Measurements from ENCODE around the gene CRADD.
"Not testable (repeated sequence)": the region's sequence is repeated elsewhere in the genome, so short reads cannot be mapped to it uniquely, and the experiment has no call there.

Gene CRADD

DNA sequence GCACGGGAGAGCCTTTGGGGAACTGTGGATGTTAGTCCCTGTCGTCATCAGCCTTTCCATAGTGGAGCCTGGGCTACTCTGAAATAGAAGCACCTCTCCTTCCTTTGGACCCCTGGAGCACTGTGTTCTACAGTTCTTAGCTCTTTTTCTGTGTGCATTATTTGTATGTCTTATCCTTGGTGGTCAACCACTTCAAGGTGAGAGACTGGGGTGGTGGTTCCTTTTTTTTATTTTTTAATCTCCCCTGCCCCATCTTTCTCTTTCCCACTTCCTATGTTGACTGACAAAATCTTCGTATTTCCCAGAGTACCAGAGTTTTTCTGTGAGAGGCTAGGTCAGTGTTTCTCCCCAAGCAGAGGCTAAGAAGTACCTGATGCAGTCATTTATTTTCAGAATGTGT, 111.7 kb downstream of the CRADD start:
- no peak for DNase-seq

DNA sequence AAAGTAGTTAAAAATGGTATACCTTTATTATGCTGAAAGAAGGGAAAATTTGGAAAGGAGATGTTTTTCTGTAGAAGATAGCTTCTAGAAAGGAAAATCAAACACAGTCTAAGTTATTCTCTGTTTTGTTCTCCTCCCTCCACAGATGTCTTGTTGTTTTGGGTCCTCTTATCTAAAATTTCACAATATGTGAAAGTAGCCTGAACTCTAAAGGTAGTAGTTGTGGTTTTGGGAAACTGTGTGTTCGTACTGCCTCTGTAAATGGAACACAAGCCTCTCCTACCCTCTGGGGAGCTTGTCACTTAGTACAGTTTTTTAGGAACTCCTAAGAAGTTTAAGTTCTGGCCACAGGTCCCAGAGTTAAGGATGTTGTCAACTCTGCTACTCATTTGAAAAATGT, 112.6 kb downstream of the CRADD start:
- no peak for DNase-seq

DNA sequence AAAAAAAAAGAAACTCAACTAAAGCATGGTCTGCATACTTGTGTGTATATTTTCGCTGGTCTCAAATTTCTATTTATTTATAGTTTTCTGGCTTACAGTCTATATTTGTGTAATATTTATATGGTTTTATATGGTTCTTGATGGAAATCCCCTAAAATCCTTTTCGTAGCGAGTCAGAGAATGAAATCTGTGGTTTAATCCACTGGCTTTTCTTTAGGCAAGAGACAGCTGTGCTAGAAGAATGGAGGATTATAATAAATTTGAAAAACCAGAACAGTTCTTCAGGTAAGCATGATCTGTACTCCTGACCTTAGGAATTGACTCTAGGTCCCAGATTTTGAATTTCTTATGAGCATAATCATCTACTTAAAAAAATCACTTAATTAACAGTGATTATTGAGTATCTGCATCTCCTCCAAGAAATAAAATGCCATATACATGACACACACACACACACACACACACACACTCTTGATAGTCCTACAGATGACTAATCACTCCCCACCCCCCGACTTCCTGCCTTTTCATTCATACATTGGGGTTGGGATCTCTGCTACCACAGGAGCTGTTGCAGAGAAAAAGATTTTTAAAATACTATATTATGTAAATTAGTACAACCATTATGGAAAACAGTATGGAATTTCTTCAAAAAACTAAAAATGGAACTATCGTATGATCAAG, 113.4 kb downstream of the CRADD start:
- no peak for DNase-seq

DNA sequence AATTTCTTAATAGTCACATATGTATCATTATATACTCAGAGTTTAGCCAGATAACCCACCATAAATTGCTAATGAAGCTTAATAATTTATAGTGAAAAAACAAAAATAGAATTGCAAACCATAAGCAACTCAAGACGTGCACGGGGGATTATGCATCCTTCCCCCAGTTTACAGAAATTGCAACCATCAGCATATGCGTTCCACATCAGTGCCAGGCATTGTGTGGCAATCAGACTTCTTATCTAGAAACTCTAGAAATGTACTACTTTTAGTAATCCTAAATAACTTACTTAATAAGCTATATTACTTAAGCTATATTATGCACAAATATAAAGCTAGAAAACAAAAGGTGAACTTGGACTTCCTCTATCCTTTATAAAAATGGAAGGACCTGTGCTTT, 115.8 kb downstream of the CRADD start:
- no peak for DNase-seq

DNA sequence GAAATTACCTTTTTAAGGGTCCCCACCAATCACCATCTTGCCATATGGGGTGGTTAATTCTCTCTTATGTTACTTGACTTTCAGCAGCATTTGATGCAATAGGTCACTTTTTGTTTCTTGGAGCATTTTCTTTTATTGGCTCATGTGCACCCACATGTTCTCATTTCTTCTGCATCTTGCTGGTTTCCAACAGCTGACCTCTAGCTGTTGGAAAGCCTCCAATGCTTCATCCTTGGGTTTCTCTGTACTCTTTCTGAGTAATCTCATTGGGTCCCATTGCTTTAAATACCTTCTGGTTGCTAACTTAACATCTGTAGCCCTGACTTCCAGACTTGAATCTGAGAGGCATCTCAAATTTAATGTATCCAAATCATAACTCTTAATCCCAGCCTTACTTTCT, 116.8 kb downstream of the CRADD start:
- DNase-seq: no peak

DNA sequence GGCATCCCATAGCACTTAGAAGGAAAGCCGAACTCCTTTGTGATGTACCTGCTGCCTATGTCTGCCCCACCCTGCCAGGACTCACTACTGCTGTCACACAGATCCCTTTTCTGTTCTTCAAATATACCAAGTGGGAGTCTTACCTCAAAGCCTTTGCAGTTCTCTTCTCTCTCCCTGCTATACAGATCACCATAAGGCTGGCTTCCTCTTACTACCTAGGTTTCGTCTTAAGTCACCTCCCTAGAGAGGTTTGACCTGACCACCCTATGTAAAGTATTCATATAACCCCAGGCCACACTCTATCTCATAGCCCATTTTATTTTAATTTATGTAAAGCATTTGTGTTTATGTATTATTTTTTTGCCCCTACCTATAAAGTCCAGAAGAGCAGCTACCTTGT, 117.6 kb downstream of the CRADD start:
- DNase-seq: no peak

DNA sequence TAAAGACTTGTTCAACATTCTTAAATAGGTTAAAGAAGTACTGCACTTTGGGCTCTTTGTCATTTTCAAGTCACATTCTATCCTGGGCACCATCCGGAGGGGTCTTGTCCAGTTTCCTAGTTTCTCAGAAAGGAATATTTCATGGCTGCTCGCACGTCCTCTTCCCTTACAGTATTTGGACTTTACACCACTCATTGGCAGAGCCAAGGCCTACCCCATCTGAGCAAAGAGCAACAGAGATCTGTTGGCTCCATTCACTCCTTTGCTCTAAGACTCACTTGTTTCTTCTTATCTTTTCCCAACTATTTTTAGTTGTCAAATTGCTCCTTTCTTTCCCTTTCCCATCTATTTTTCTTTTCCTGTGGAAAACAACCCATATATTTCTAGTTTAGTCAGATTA, 118.2 kb downstream of the CRADD start:
- DNase-seq: no peak

DNA sequence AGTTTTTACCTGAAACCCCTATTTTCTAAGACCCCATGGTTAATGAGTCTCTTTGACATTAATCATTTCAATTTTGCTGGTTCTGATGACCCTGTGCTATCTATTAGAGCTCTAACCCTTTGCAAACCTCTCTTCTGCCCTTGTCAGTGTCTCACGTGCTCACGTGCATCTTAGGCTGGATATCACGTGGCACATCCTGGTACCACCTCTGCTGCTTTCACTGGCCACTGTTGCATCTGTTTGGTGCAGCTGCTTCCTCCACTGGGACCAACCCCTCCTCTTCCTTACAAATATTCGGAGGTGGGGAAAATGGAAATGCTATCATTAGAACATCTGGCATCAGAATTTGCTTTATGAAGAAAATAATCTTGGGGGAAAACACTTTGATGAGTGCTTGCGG, 119.6 kb downstream of the CRADD start:
- DNase-seq: no peak

DNA sequence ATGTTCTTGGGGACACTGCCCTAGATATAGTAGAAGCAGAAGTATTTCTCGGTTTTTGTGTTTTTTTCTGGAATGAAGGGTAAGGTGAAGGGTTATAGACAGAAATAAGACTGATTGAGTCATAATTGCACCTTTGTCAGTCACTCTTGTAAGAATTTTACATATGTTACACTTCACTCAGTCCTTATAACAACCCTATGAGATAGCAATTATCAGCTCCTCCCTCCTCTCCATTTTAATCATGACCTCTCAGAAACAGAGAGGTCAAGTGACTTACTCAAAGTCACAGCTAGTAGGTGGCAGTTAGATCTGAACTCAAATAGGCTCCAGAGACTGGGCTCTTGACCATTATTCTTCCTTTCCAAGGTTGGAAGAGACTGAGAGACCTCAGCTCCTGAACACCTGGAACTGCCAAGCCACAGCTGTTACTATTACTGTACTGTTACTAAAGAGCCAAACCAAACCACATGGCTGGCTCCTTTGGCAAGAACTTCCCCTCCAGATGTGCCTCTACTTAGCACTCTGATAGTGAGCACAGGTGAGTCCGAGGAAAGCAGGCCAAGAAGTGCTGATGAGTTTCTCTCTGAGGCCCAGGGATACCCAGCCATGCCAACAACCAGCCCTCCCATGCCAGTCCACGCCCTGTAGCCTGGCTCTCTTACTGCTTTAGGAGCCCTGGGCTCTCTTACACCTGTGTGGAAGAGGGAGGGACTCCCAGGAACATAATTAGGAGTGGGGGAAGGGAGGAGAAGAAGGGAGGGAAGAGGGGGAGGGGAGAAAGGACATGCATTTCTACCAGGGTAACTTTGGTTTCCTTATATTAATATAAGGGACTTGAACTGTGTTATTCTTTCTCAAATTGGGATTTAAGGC, 121.3 kb downstream of the CRADD start:
- no peak for DNase-seq

DNA sequence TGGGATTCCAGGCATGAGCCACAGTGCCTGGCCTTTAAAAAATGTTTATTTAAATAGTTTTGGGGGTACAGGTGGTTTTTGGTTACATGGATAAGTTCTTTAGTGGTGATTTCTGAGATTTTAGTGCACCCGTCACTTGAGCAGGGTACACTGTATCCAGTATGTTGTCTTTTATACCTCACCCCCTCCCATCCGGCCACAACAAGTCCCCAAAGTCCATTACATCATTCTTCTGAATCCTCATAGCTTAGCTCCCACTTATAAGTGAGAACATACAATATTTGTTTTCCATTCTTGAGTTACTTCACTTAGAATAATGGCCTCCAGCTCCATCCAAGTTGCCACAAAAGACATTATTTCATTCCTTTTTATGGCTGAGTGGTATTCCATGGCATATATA, 124.5 kb downstream of the CRADD start:
- not testable (repeated sequence) for DNase-seq

DNA sequence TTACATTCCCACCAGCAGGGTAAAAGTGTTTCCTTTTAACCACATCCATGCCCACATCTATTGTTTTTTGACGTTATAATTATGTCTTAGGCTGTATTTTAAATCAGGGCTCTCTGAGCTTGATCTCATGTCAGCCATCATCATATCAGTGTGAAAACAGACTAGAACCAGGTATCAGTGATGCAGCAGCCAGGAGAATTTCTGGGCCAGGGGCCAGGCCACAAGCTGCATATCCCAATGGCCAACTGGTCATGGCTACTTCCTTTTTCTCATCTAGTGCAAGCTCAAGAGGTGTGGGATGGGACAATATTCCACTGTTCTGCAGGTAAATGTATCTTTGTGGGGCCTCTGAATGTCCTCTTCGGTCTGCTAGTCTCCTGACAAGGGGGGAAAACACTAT, 125.1 kb downstream of the CRADD start:
- no peak for DNase-seq

DNA sequence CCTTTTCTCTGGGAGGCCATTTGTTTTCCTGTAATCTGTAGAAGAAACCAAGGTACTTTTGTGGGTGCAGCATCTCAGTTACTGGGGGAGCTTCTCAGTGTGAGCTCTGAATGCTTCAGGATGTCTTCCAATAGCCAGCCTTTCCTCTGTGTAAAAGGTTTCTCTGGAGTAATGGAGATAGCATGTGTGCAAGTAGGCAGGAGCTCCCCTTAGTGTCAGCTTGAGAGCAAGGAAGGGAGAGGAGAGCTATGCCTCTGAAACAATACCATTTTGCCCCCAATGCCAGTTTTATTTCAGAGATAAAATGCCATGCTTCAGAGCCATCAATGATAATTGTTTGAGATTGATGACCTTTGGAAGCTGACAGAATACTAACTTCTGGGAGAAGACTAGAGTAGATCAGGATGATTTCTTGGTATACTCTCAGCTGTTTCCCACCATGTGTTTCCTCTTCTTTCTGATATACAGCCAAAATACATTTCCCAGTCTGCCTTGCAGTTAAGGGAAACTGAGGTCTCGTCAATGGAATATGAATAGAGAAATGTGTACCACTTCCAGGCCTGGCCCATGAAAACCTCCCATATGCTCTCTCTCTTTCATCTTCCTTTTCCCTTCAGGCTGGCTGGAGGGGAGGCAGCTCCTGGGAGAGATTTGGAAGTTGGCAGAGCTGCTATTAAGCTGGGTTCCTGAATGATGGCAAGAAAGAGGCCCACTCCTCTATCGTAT, 125.7 kb downstream of the CRADD start:
- no peak for DNase-seq

DNA sequence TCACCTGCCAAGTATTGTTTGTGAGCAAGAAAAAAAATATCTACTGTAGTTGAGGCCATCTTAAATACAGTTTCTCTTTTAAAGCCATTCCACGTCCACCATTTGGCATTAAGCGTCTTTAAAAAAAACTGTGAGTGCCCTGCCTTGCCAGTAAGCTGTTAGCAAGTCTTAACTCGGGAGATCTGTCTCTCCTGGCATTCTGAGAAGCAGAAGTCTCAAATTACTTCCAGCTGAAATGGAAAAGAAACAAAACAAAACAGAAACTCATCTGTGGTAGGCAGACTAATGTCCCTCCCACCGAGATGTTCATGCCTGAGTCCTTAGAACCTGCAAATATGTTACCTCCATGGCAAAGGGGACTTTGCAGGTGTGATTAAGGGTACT, 126.2 kb downstream of the CRADD start:
- DNase-seq: no peak

DNA sequence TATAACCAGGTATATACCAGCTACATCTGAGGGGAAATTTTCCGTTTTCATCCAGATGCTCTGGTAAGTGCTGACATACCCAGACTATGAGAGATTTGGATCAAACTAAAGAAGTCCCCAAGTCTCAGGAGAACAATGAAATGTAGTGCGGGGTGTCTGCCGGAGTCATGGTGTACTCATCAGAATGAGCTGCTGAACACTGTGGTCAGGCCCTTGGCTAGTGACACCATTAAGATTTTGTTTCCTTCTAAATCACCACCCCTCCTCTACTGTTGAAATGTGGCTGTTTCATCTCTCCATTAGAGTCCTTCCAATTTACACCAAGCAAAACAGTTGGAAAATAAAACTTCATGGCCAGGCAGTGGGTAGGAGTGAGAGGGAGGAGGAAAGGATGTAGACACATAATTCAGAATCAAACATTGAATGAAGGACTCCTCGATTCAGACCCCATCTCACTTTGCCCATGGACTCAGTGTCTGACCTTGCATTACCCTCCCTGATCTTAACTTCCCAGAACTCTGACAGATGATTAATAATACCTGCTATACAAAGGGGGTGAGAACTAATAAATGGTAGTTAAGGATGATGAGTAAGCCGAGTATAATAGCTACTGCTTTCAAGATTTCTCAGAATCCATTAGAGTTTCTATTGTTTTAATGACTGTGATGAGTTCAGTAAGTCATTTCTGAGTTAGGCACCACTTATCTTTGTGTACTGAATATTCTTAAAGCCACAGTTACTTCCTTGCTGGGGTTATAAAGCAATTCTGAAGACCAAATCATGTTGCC, 127.4 kb downstream of the CRADD start:
- no peak for DNase-seq

DNA sequence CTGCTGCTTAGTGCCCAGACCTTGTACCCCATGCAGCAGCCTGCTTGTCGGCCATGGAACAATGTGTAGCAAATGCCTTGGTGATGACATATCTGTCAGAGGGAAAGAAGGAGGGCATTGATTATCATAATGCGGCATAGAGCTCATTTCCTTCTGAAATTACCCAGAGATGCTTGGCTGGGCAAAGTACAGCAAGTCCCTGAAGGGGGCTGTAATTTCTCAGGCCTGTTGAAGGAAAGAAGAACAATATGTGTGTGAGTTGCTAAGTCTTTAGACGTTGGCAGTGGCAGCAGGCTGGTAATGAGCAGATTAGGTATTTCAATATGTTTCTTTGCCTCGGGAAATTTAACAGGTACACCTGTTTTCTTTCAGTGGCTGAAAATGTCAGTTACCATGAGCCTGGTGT, 128.6 kb downstream of the CRADD start:
- no peak for DNase-seq

DNA sequence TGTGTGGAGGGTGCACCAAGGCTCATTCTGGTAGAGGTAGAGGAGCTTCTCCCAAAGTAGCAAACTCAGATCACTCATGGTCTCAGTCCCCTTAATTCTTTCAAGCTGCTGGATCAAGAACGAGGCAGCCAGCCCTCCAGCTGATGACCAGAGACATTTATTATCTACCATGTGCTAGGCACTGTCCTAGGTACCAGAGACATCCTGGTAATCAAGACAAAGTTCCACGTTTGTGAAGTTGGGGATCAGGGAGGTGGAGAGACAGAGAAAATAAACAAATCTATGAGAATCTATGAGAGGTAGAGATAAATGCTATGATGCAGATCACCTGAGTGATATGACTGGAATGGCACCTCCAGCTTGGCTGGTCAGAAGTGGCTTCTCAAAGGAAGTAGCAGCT, 130.2 kb downstream of the CRADD start:
- DNase-seq: no peak

DNA sequence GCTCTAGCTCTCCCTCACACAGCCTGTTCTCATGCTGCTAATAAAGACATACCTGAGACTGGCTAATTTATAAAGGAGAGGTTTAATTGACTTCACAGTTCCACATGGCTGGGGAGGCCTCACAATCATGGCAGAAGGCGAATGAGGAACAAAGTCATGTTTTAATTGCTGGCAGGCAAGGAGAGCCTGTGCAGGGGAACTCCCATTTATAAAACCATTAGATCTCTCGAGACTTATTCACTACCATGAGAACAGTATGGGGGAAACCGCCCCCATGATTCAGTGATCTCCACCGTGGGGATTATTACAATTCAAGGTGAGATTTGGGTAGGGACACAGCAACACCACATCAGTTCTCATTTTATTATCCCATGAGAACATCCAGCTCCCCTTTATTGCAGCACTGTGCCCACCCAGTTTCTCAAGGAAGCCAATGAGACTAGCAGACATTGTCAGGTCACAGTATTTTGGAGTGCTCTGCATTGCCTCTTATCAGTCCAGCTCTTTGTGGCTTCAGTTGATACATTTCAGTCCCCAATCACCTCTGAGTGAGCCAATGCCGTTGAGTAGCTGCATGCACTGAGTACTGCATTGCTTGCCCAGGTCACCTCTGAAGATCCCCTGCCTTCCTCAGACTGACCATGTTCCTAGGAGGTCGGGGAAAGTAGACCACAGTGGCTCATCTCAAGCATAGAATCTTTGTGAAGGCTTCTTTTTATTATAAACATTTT, 131.2 kb downstream of the CRADD start:
- DNase-seq: no peak

DNA sequence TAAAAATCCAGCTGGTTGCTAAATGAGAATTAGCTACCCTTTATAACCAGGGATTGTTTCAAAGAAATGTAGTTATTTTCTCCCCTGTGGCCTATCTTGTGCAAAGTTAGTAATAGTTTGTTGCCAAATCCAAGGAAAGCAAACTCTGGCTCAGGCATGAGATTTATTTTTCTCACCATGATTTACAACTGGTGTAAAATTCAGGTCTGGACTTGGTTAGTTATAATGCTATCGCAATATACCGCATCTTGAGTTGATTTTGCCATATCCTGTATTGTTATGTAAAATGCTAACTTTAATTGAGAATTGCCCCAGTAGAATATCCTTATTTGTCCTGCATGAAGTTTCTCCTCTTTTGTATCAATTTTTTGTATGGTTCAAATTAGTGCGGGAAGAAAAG, 135.5 kb downstream of the CRADD start:
- DNase-seq: no peak

DNA sequence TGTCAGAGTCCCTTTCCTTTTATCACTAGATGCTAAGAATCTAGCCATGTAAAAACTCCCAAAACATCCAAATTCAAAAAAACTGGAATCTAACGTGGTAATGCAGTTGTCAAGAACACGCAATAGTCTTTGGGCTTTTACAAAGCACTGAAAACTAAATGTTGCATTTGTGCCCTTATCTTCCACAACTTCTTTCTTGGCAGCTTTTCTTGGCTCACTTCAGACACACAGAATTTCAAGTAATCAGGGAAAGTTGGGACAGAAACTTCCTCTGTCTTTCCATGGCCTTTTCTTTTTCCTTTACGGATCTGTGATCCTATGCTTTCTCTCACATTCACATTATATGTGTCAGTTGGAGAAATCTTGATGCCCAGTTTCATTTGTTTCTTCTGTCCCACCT, 136.0 kb downstream of the CRADD start:
- DNase-seq: no peak

DNA sequence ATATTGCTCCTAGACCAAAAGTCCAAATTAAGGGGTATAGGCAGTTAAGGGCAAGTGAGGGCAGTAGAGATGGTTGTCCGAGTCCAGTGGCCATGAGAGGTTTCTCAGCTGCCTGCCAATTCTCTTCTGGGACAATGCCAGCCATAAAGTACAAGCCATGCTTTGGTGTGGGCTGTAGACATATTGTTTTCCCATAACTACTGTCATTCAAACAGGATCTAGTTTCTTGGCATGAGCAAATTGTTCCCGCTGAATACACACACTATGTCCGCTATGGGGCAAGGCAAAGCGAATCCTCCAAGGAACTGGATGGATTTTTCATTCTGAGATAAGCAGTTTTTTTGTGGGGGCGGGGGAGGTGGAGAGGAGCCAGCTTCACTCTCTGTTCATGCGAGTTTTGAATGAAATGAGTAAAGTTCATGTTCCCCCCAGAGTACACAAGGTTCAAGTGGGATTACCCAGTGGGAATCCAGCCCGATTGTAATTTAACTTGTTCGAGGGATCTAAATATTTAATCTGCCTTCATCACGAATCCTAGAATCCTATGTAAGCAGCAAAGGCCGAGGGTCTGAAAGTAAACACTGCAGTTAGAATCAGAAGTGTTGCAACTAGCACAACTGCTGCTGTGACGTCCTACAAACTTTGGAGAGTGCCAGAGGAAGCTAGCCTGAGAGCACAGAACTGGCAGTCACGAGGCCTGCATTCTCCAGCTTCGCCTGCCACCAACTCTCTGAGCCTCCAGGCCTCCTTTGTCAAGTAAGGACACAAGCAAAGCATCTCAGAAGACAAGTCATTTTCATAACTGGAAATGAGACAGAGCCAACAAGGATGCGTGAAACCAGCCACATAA, 137.0 kb downstream of the CRADD start:
- DNase-seq: no peak

DNA sequence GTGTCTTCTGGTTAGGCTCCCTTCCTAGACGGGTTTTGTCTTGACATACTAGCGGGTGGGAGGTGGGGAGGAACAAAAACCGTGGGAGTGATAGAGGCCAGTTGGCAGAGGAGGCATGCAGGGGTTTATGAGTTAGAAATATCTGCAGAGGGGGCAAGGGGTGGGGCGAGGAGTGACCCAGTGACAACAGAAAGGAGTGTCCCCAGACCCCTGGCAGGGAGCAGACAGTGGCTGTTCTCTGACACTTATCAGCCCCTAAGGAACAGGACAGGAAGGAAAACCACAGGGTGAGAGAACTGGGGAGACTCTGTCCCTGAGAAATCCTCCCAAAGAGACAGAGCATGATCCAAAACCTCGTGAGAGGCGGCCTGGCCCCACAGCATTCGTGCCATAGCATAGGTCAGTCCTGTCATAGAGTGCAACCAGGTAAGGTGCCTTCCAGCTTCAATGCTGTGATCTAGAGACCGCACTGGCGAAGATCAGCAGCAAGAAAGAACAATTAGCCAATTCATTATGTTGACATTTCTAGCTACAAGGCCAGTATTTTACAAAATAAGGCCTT, 141.4 kb downstream of the CRADD start:
- no peak for DNase-seq
